Neural progenitor cell (in vitro differentiated cells): ENCODE measurements around the gene SPTBN1.

Experiments
- EZH2 ChIP-seq: fragments of 200-600 bp; sonication (generic); IDR thresholded peaks from 2 replicates; pipeline ENCODE4 v1.6.1; 2017; ENCODE audit warnings: antibody characterized with exemption, mild to moderate bottlenecking, moderate library complexity
- EZH2phosphoT487 ChIP-seq: fragments of 200-600 bp; sonication (generic); IDR thresholded peaks from 2 replicates; pipeline ENCODE4 v1.6.1; 2017; ENCODE audit warnings: antibody characterized with exemption
- TF ChIP-seq, protein P1 (sequence below): fragments of 200-600 bp; sonication (generic); IDR thresholded peaks from 2 replicates; pipeline ENCODE4 v1.5.1; 2017; ENCODE audit warnings: antibody characterized with exemption, mild to moderate bottlenecking

DNA sequence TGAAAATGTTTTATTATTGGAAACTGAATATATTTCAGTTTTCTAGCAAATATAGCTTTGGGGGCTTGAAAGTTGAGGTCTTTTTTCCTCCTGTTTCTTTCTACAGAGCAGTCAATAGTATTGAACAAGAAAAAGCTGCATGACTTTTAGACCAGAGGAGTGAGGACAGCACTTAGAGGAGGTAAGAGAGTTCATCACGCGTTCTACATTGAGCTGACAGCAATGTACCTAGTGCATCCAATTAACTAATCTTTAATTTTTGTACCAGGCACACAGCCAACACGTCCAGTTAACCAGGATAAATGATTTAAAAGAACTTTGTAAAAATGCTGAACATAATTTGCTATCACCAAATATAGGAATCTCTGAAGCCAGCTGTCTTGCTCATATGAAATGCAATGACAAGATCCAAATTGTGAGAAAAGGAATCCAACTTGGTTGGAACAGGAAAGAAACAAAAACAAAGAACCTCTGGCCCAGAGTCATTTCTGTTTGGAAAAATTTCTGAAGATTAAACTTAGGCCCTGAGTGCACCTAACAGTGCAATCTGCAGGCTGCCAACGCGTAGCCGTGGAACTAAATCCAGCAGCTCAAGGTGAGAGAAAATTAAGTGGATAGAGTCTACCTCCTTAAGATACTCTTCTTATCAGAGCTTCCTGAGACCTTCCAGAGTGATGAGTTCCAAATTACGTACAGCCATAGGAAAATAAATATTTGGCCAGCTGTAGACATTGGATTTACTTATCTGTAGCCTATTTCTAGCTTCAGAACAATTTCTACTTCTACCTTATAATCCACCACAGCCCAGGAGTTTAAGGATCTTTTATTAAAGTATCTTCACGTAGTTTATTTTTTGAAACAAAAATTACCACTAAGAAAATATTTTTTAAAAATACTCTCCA lies 20.6 kb upstream of the SPTBN1 start:
- TF ChIP-seq, protein P1, sequence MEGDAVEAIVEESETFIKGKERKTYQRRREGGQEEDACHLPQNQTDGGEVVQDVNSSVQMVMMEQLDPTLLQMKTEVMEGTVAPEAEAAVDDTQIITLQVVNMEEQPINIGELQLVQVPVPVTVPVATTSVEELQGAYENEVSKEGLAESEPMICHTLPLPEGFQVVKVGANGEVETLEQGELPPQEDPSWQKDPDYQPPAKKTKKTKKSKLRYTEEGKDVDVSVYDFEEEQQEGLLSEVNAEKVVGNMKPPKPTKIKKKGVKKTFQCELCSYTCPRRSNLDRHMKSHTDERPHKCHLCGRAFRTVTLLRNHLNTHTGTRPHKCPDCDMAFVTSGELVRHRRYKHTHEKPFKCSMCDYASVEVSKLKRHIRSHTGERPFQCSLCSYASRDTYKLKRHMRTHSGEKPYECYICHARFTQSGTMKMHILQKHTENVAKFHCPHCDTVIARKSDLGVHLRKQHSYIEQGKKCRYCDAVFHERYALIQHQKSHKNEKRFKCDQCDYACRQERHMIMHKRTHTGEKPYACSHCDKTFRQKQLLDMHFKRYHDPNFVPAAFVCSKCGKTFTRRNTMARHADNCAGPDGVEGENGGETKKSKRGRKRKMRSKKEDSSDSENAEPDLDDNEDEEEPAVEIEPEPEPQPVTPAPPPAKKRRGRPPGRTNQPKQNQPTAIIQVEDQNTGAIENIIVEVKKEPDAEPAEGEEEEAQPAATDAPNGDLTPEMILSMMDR: no peak
- TF ChIP-seq EZH2phosphoT487 (no peak), EZH2 (no peak)
